Airway epithelial cell (primary cell): Measurements from ENCODE around the gene KLHL9. TPM values are rescaled to one million over a fixed set of nuclear protein-coding genes. Genes with fewer than 3 reads are reported as not detected.

Experiments
- total RNA-seq: library from RNA; depleted of rRNA; stranded (reverse); fragments of >200 nt; gene quantifications from 2 replicates; pipeline ENCODE4 v1.2.3, GENCODE V29; 2015

Gene KLHL9
- total RNA-seq, result 15.2 and 17.8 TPM in 2 replicates

GRCh38 chr9:21334701-21335632, at the start of gene KLHL9:
Gene KLHL9, minus strand, starts transcription at chr9:21335404. Its CDS starts 545 bp downstream, at chr9:21334859.

GRCh38 chr9:21367957-21368356, 32.8 kb upstream of the KLHL9 start, which contains the start of gene IFNA13:
Gene IFNA13, minus strand, starts transcription at chr9:21368057. Its CDS starts 47 bp downstream, at chr9:21368010.

GRCh38 chr9:21350787-21351186, 15.6 kb upstream of the KLHL9 start, which contains the start of gene IFNA6:
Gene IFNA6, minus strand, starts transcription at chr9:21350887. Its CDS starts 0 bp downstream, at chr9:21350887.

GRCh38 chr9:21305213-21305612, 30.0 kb downstream of the KLHL9 start, which contains the start of gene IFNA5:
Gene IFNA5, minus strand, starts transcription at chr9:21305313. Its CDS starts 57 bp downstream, at chr9:21305256.

Other genes with a start within 250 kb of the KLHL9 start
- not detected in 2 replicates for gene IFNW1, start 193.6 kb downstream of the KLHL9 start, total RNA-seq
- gene IFNA21, start 168.7 kb downstream of the KLHL9 start, total RNA-seq, result not detected in 2 replicates
- gene IFNA4, start 147.8 kb downstream of the KLHL9 start, total RNA-seq, result not detected in 2 replicates
- gene IFNA7, start 133.2 kb downstream of the KLHL9 start, total RNA-seq, result not detected in 2 replicates
- gene IFNA10, start 128.3 kb downstream of the KLHL9 start, total RNA-seq, result not detected in 2 replicates
- gene IFNA16, start 118.1 kb downstream of the KLHL9 start, total RNA-seq, result not detected in 2 replicates
- not detected in 2 replicates for gene IFNA17, start 107.2 kb downstream of the KLHL9 start, total RNA-seq
- gene IFNA14, start 95.4 kb downstream of the KLHL9 start, total RNA-seq, result not detected in 2 replicates
- not detected in 2 replicates for gene IFNA5, start 30.1 kb downstream of the KLHL9 start, total RNA-seq
- gene IFNA6, start 15.5 kb upstream of the KLHL9 start, total RNA-seq, result not detected in 2 replicates
- gene IFNA13, start 32.7 kb upstream of the KLHL9 start, total RNA-seq, result not detected in 2 replicates
- not detected in 2 replicates for gene IFNA2, start 50.0 kb upstream of the KLHL9 start, total RNA-seq
- not detected in 2 replicates for gene IFNA8, start 73.7 kb upstream of the KLHL9 start, total RNA-seq
- not detected in 2 replicates for gene IFNA1, start 105.0 kb upstream of the KLHL9 start, total RNA-seq
- 2.9 and 3.5 TPM in 2 replicates for gene IFNE, start 146.9 kb upstream of the KLHL9 start, total RNA-seq